HepG2 (cell line): ENCODE measurements around the gene DTHD1. TPM values are rescaled to one million over a fixed set of nuclear protein-coding genes. Genes with fewer than 3 reads are reported as not detected.

Experiments used
- ATAC-seq: fragments of 200-7000 bp; cut with Tn5 transposase; 3 replicates; pipeline ENCODE4 v1.9.1; 2020; ENCODE audit warnings: mild to moderate bottlenecking, moderate library complexity
- BruUV-seq: library from RNA; stranded (reverse); fragments of 400-500 nt; replicated peaks from 2 replicates; lab custom pipeline; 2021; lab: Mats Ljungman, UMichigan
- CTCF ChIA-PET: fragments of 300-600 bp; formaldehyde crosslinking; extraction: SDS; loops from one replicate; lab custom pipeline; 2021; ENCODE audit warnings: low total read pairs, inconsistent platforms, low intra/inter-chr PET ratio; lab: Yijun Ruan, JAX
- POLR2A ChIA-PET: fragments of 350-600 bp; sonication (Branson Sonifier 250); formaldehyde crosslinking; loops from one replicate; lab custom pipeline; 2020; ENCODE audit warnings: antibody characterized with exemption, inconsistent platforms; lab: Yijun Ruan, JAX
- DNase-seq: peaks from one replicate; pipeline ENCODE4 v3.0.0-alpha.2; 2015; ENCODE audit warnings: low spot score
- FAIRE-seq: peaks from 3 replicates; lab custom pipeline; 2011; peaks lifted over from hg19 to GRCh38; lab: Jason Lieb, UNC
- H2AFZ ChIP-seq: one replicate; pipeline ENCODE4 v1.6.1; 2011; ENCODE audit warnings: low read length, inconsistent platforms
- H3K27ac ChIP-seq: fragments of 300-600 bp; 3 replicates; pipeline ENCODE4 v1.8.0; 2011; ENCODE audit warnings: mixed run types, mild to moderate bottlenecking, mixed read lengths, low read length, inconsistent platforms; ENCODE audit not compliant: insufficient read depth; ENCODE audit errors: extremely low read length
- H3K27me3 ChIP-seq, 2 experiments: fragments of 200-600 bp in 1 of 2; 2 replicates in 1 of 2; 3 replicates in 1 of 2; pipeline versions ENCODE4 v1.6.0 to v1.8.0; 2011; ENCODE audit warnings: low read length in 2 of 2, mild to moderate bottlenecking in 2 of 2, moderate library complexity in 2 of 2, inconsistent platforms in 1 of 2; ENCODE audit not compliant: insufficient read depth in 2 of 2, control insufficient read depth in 1 of 2
- H3K36me3 ChIP-seq, 2 experiments: fragments of 200-600 bp in 1 of 2; replicated peaks in 1 of 2; 2 replicates in 1 of 2; 3 replicates in 1 of 2; pipeline versions ENCODE4 v1.5.1 to v1.8.0; 2011; ENCODE audit warnings: low read length in 2 of 2, inconsistent platforms in 1 of 2; ENCODE audit not compliant: insufficient read depth in 2 of 2, control insufficient read depth in 1 of 2
- H3K4me1 ChIP-seq: 2 replicates; pipeline ENCODE4 v1.5.1; 2012; ENCODE audit warnings: low read length, inconsistent platforms; ENCODE audit not compliant: insufficient read depth
- H3K4me2 ChIP-seq: 2 replicates; pipeline ENCODE4 v1.6.0; 2011; ENCODE audit warnings: low read depth, low read length, inconsistent platforms
- H3K4me3 ChIP-seq, 3 experiments: fragments of 200-600 bp in 1 of 3; sonication (generic), shearing (Covaris generic) in 1 of 3; replicated peaks in 1 of 3; 2 replicates each; pipeline ENCODE4 v1.5.1; 2011 to 2016; ENCODE audit warnings: low read length in 3 of 3, inconsistent platforms in 2 of 3, low read depth in 2 of 3, mild to moderate bottlenecking in 2 of 3, control low read depth in 1 of 3, mixed read lengths in 1 of 3; ENCODE audit not compliant: insufficient read depth in 1 of 3
- H3K79me2 ChIP-seq: one replicate; pipeline ENCODE4 v1.6.1; 2011; ENCODE audit warnings: low read length, inconsistent platforms; ENCODE audit not compliant: insufficient read depth
- H3K9ac ChIP-seq: 2 replicates; pipeline ENCODE4 v1.6.0; 2011; ENCODE audit warnings: mild to moderate bottlenecking, low read depth, low read length, inconsistent platforms; ENCODE audit not compliant: insufficient read depth
- H3K9me3 ChIP-seq: 2 replicates; pipeline ENCODE4 v1.5.1; 2012; ENCODE audit warnings: mild to moderate bottlenecking, low read length
- H4K20me1 ChIP-seq: 2 replicates; pipeline ENCODE4 v1.6.0; 2011; ENCODE audit warnings: inconsistent platforms, mild to moderate bottlenecking, low read length, moderate library complexity; ENCODE audit not compliant: insufficient read depth
- BCL6 ChIP-seq: IDR thresholded peaks from 2 replicates; pipeline ENCODE4 v1.6.1; 2016; ENCODE audit warnings: missing genetic modification reagents, missing compliant biosample characterization
- SMC3 ChIP-seq: IDR thresholded peaks from 2 replicates; pipeline ENCODE4 v1.6.1; 2011; ENCODE audit warnings: low read length, improper control_type of control experiment
- STAG1 ChIP-seq: sonication (generic); formaldehyde crosslinking; IDR thresholded peaks from 2 replicates; pipeline ENCODE4 v1.4.0; 2020; ENCODE audit warnings: missing genetic modification reagents
- ZNF850 ChIP-seq: sonication (generic); formaldehyde crosslinking; conservative IDR thresholded peaks from 2 replicates; pipeline ENCODE4 v1.9.0; 2021; ENCODE audit warnings: mild to moderate bottlenecking, missing genetic modification reagents
- WGBS: methylation state at CpG from one replicate; pipeline ENCODE4 v1.1.6; 2017; ENCODE audit warnings: low lambda C conversion rate; 5-methylcytosine and 5-hydroxymethylcytosine counted together
- in situ Hi-C: cut with HindIII; loops from 2 replicates; pipeline ENCODE4 v1.10.0; 2017; ENCODE audit warnings: low pct_unique_long_range_greater_than_20kb; ENCODE audit not compliant: extremely low pct_ligation_motif_present
- intact Hi-C: fragments of 100-400 bp; cut with micrococcal nuclease; formaldehyde crosslinking; loops from one replicate; pipeline ENCODE4 v1.10.0; 2022; ENCODE audit not compliant: unreplicated experiment
- polyA plus RNA-seq, 8 experiments: library from polyadenylated mRNA; depleted of rRNA in 3 of 8; stranded (reverse) in 7 of 8; unstranded in 1 of 8; fragments of >200 nt; fragmentation: Illumina TruSeq in 4 of 8; extraction: Trizol in 4 of 8; gene quantifications; 2 replicates each; pipeline versions ENCODE4 v1.2.1 to v1.2.3, GENCODE V29; 2011 to 2016; ENCODE audit warnings: low read depth in 4 of 8, missing spikeins in 1 of 8, mixed read lengths in 1 of 8; ENCODE audit not compliant: insufficient read depth in 1 of 8
- total RNA-seq, 5 experiments: library from RNA; depleted of rRNA; stranded (reverse); fragments of >200 nt; fragmentation: Illumina TruSeq; extraction: Trizol; gene quantifications; 2 replicates each; pipeline ENCODE4 v1.2.3, GENCODE V29; 2016; ENCODE audit warnings: low read depth in 1 of 5
- TF ChIP-seq, protein P1 (sequence below): sonication (generic); formaldehyde crosslinking; IDR thresholded peaks from 2 replicates; pipeline ENCODE4 v1.5.0; 2020; ENCODE audit warnings: mild to moderate bottlenecking, missing genetic modification reagents, moderate library complexity
- TF ChIP-seq, protein P2 (sequence below): sonication (generic); formaldehyde crosslinking; IDR thresholded peaks from 2 replicates; pipeline ENCODE4 v1.4.0; 2020; ENCODE audit warnings: missing genetic modification reagents, mild to moderate bottlenecking, borderline replicate concordance

Gene DTHD1
- total and polyA plus RNA-seq, 2 of the 13 experiments (the other 11 are each of a cell fraction or from before 2014, with no cell fraction given) = not detected

DNA sequence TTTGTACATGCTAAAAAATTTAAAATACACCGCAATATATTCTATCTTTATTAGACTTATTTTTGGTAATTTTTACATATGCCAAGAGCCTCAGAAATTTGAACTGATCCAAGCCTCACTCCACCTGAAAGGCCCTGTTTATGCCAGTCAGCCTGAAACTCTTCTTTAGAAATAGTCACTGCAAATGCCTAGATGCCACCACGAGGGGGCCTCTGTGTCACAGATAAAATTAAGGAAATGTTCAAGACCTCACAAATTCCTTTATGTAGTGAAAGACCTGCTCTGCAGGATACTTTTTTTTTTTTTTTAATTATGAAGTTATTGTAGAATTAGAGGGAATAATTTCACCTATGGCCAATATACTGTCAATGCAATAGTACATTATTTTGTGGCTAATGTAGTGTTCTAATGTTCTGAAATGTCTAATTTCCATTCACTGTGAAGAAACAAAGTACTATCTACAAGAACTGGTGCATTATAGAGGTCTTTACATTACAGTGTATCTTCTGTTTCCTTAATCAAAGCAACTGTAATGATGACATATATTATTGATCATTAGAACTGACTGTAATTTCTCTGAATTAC, 69.8 kb downstream of the DTHD1 start:
- intact Hi-C loops = loop anchor here (1.0 to 2.0 kb wide), 3 partner anchors 49 to 1039 kb away; no protein-coding TSS in a partner anchor
- Histone ChIP-seq H3K9ac (no peak overlapping the region), H3K36me3 (no peaks in the 10 kb centered on the region), H3K4me3 (no peak overlapping the region)
- TF ChIP-seq ZNF850 = no peak
- TF ChIP-seq, protein P1, sequence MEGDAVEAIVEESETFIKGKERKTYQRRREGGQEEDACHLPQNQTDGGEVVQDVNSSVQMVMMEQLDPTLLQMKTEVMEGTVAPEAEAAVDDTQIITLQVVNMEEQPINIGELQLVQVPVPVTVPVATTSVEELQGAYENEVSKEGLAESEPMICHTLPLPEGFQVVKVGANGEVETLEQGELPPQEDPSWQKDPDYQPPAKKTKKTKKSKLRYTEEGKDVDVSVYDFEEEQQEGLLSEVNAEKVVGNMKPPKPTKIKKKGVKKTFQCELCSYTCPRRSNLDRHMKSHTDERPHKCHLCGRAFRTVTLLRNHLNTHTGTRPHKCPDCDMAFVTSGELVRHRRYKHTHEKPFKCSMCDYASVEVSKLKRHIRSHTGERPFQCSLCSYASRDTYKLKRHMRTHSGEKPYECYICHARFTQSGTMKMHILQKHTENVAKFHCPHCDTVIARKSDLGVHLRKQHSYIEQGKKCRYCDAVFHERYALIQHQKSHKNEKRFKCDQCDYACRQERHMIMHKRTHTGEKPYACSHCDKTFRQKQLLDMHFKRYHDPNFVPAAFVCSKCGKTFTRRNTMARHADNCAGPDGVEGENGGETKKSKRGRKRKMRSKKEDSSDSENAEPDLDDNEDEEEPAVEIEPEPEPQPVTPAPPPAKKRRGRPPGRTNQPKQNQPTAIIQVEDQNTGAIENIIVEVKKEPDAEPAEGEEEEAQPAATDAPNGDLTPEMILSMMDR (CRISPR knock-in tag) = peak; percentile 62
- peak; percentile 48 for TF ChIP-seq SMC3
- TF ChIP-seq BCL6 (CRISPR knock-in tag) = no peak
- peak; percentile 62 for TF ChIP-seq STAG1 (CRISPR knock-in tag)
- TF ChIP-seq, protein P2, sequence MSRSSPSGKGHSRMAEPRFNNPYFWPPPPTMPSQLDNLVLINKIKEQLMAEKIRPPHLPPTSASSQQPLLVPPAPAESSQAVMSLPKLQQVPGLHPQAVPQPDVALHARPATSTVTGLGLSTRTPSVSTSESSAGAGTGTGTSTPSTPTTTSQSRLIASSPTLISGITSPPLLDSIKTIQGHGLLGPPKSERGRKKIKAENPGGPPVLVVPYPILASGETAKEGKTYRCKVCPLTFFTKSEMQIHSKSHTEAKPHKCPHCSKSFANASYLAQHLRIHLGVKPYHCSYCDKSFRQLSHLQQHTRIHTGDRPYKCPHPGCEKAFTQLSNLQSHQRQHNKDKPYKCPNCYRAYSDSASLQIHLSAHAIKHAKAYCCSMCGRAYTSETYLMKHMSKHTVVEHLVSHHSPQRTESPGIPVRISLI (CRISPR knock-in tag) = no peak
- TF ChIP-seq, all 625 proteins: peak for 3
- no peaks in the 10 kb centered on the region for H4K20me1 ChIP-seq
- DNase-seq = peak; percentile 19
- no peak overlapping the region for H3K4me2 ChIP-seq
- H2AFZ ChIP-seq = no peak overlapping the region
- ChIA-PET POLR2A (no interaction called here), CTCF (interaction anchor here (1.7 to 2.7 kb wide), 2 partner anchors 1033 to 1038 kb away, joined by 14 to 15 read pairs; no protein-coding TSS in a partner anchor)
- 0% methylated on average over 2 of the region's 2 CpGs for WGBS
- H3K4me1 ChIP-seq = no peaks in the 10 kb centered on the region
- H3K27ac ChIP-seq = no peak overlapping the region
- no peaks in the 10 kb centered on the region for H3K27me3 ChIP-seq
- peak; percentile 68 for ATAC-seq
- H3K79me2 ChIP-seq = no peaks in the 10 kb centered on the region
- no peak for FAIRE-seq
- no TSS peak for BruUV-seq
- in situ Hi-C loops = loop anchor here (5.0 kb wide), 1 partner anchor 46 kb away; no protein-coding TSS in a partner anchor
- H3K9me3 ChIP-seq = no peaks in the 10 kb centered on the region
